ENCODE results near the gene CEP170.

GRCh38 chr1:243291292-243291691 lies 36.2 kb upstream of the CEP170 start:
- TF ChIP-seq CTCF (IDR thresholded peaks at IDR 0.05; ENCODE audit: low read depth, low read length) (no peak), EZH2phosphoT487 (IDR thresholded peaks at IDR 0.05; ENCODE audit: low read depth) (no peak)
